GM06990 (cell line): ENCODE results near the gene FTSJ1.

Experiments
- DNase-seq: peaks from one replicate; pipeline ENCODE4 v3.0.0-alpha.2; 2011; ENCODE audit not compliant: insufficient read length; ENCODE audit errors: extremely low read depth
- H3K27me3 ChIP-seq: replicated peaks from 2 replicates; pipeline ENCODE4 v1.6.0; 2011; ENCODE audit warnings: low read length; ENCODE audit not compliant: control insufficient read depth, insufficient read depth
- H3K36me3 ChIP-seq: 2 replicates; pipeline ENCODE4 v1.5.1; 2011; ENCODE audit warnings: low read length; ENCODE audit not compliant: control insufficient read depth, insufficient read depth
- H3K4me3 ChIP-seq: replicated peaks from 2 replicates; pipeline ENCODE4 v1.5.1; 2011; ENCODE audit warnings: low read depth, mild to moderate bottlenecking, control low read depth, low read length
- TF ChIP-seq, protein P1 (sequence below): IDR thresholded peaks from 2 replicates; pipeline ENCODE4 v1.5.1; 2011; ENCODE audit warnings: low read length, control low read depth, mild to moderate bottlenecking, inconsistent platforms; ENCODE audit not compliant: insufficient read depth, poor library complexity, severe bottlenecking

The FTSJ1 gene

DNA sequence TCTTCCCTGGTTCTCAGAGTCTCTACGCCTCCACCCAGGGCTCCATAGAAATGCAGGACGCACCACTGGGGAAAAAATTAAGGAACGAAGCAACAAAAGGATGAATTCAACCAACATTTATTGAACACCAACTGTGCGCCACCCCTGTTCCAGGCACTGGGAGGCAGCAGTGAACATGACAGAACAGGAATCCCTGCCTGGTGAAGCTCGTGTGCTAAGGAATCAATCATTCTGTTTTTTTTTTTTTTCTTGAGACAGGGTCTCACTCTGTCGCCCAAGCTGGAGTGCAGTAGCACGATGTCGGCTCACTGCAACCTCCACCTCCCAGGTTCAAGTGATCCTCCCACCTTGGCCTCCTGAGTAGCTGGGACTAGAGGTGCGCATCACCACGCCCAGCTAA lies 1.9 kb upstream of the FTSJ1 start:
- TF ChIP-seq, protein P1, sequence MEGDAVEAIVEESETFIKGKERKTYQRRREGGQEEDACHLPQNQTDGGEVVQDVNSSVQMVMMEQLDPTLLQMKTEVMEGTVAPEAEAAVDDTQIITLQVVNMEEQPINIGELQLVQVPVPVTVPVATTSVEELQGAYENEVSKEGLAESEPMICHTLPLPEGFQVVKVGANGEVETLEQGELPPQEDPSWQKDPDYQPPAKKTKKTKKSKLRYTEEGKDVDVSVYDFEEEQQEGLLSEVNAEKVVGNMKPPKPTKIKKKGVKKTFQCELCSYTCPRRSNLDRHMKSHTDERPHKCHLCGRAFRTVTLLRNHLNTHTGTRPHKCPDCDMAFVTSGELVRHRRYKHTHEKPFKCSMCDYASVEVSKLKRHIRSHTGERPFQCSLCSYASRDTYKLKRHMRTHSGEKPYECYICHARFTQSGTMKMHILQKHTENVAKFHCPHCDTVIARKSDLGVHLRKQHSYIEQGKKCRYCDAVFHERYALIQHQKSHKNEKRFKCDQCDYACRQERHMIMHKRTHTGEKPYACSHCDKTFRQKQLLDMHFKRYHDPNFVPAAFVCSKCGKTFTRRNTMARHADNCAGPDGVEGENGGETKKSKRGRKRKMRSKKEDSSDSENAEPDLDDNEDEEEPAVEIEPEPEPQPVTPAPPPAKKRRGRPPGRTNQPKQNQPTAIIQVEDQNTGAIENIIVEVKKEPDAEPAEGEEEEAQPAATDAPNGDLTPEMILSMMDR, result peak; percentile 45

DNA sequence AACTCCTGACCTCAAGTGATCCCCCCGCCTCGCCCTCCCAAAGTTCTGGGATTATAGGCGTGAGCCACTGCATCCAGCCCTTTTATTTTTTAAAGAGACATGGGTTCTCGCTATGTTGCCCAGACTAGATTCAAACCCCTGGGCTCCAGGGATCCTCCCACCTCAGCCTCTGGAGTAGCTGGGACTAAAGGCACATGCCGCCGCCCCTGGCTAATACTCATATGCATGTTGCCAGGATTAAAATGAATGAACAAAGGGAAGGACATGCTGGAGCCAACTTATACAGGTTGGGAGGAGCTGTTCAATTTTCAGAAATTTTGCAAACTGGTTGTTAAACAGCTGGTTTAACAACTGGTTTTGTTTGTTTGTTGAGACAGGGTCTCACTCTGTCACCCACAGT lies 1.4 kb upstream of the FTSJ1 start:
- Histone ChIP-seq H3K4me3 (no peak overlapping the region), H3K27me3 (no peaks in the 10 kb centered on the region), H3K36me3 (peaks cover 4% of the 10 kb centered on the region)
- TF ChIP-seq, protein P1, result no peak
- no peak for DNase-seq

More for the DNA sequence above, 1.9 kb upstream of the FTSJ1 start:
- Histone ChIP-seq H3K27me3 (no peaks in the 10 kb centered on the region), H3K36me3 (peaks cover 4% of the 10 kb centered on the region), H3K4me3 (no peak overlapping the region)
- DNase-seq, result no peak

DNA sequence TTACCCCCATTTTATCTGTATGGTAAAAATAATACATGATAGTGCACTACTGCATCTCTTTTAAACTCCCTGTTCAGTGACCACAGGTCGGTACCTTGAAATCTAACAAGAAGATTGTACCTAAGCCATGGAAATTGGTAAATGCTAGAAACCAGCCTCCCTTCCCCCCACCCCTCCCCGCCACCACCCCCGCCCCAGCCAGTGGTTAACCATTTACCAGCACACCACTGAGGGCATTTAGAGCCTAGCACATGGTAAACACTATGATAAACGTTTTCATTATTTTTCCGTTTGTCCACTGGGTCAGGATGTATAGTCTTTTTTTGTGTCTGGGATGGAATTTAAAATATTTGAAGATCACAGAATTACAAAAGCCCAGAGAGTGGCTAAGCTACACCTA lies 703 bp upstream of the FTSJ1 start:
- Histone ChIP-seq H3K4me3 (peak overlapping the region; percentile 85), H3K36me3 (peaks cover 4% of the 10 kb centered on the region), H3K27me3 (no peaks in the 10 kb centered on the region)
- TF ChIP-seq, protein P1, result no peak
- no peak for DNase-seq

DNA sequence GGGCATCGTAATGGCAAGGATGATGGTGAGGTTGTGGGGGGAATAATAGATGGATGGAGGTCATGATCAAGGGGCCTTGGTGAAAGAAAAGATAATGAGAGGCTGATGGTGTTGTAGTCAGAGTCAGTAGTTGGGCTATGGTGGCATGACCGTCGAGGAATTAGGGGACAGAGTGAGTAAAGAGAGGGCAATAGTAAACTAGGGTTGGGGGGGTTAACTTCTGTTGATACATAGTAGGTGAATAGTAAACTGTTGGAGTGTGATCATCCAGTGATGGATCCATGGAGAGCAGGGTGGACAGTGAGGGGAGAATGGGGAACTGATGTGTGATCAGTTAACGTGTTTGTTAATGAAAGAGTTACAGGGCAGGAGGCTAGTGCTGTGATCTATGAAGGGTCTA lies 920 bp downstream of the FTSJ1 start:
- Histone ChIP-seq H3K27me3 (no peaks in the 10 kb centered on the region), H3K36me3 (peaks cover 4% of the 10 kb centered on the region), H3K4me3 (peak overlapping the region; percentile 85)
- TF ChIP-seq, protein P1, result no peak
- no peak for DNase-seq

DNA sequence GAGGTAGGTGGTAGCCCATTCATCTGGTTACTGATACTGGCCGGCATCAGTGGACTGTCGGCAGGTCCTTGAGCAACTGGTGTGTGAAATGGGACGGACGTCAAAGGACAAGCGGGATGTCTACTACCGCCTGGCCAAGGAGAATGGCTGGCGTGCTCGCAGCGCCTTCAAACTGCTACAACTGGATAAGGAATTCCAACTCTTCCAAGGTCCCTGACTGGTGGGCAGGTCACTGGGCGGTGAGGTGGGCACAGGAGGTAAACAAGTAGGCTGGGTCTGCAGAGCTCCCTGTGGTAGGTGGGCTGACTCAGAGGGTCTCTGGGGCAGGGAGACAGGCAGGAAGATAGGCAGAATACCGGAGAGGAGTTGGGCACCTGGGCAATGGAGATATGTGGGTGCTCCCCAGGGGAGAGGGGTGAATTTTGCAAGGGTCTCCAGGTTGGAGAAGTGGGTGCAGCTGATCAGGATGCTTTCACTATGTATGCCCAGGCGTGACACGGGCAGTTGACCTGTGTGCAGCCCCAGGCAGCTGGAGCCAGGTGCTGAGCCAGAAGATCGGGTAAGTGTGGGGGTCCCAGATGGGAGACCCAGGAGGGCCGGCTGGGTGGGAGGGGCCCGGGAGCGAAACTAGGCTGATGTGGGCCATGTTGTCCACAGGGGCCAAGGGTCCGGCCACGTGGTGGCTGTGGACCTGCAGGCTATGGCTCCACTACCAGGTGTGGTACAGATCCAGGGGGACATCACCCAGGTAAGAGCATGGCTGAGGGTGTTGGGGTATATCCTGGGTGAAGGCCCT lies 2.2 kb downstream of the FTSJ1 start:
- Histone ChIP-seq H3K4me3 (peak overlapping the region; percentile 85), H3K36me3 (peaks cover 4% of the 10 kb centered on the region), H3K27me3 (no peaks in the 10 kb centered on the region)
- TF ChIP-seq, protein P1, result no peak
- no peak for DNase-seq

DNA sequence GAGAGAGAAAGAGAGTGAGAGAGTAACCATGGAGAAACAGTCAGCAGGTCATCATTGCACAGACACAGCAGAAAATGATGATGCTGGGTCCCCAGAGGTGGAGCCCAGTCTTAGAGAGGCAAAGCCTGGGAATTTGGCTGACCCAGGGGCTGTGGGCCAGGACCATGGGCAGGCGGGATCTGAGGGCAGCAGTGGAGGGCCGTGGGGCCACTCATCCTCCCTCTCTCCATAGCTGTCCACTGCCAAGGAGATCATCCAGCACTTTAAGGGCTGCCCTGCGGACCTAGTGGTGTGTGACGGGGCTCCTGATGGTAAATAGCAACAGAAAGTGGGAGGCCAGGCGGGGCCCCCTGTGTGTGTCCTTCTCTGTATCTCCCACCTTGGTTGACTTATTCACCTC lies 2.8 kb downstream of the FTSJ1 start:
- no peak for DNase-seq
- Histone ChIP-seq H3K27me3 (no peaks in the 10 kb centered on the region), H3K4me3 (no peak overlapping the region), H3K36me3 (peaks cover 4% of the 10 kb centered on the region)
- TF ChIP-seq, protein P1, result no peak
